Head of caudate nucleus (tissue), 42 donors: ENCODE data around the gene CCDC146.
"Not testable (repeated sequence)": the region's sequence is repeated elsewhere in the genome, so short reads cannot be mapped to it uniquely, and the experiment has no call there.

ENCODE experiments used
- DNase-seq, 42 donors: peaks; one replicate each; pipeline versions ENCODE4 v3.0.0 to v3.0.0-alpha.2; 2020 to 2021; ENCODE audit warnings: mixed read lengths in 7 of 42
- intact Hi-C: fragments of 100-400 bp; cut with DNase I; formaldehyde crosslinking; loops from one replicate; pipeline ENCODE4 v1.15.0; 2022

CCDC146 gene

GRCh38 chr7:77228795-77229194, 106.4 kb downstream of the CCDC146 start:
- intact Hi-C loops = not testable (repeated sequence)

GRCh38 chr7:77232467-77232866, 110.1 kb downstream of the CCDC146 start:
- intact Hi-C loops = no loop called here
- no peak for DNase-seq

More at GRCh38 chr7:77228795-77229194, 106.4 kb downstream of the CCDC146 start:
- DNase-seq = not testable (repeated sequence)

GRCh38 chr7:77235276-77235675, 112.9 kb downstream of the CCDC146 start:
- intact Hi-C loops = no loop called here
- no peak for DNase-seq

GRCh38 chr7:77238703-77239136, 116.3 kb downstream of the CCDC146 start:
- intact Hi-C loops = no loop called here
- peak in 8 of 42 donors; percentile 2 to 52 (median 30) for DNase-seq

GRCh38 chr7:77239471-77239870, 117.1 kb downstream of the CCDC146 start:
- intact Hi-C loops = no loop called here

GRCh38 chr7:77242068-77242467, 119.7 kb downstream of the CCDC146 start:
- intact Hi-C loops = no loop called here
- DNase-seq = peak in 7 of 42 donors; percentile 9 to 56 (median 22)

More at GRCh38 chr7:77239471-77239870, 117.1 kb downstream of the CCDC146 start:
- no peak for DNase-seq

GRCh38 chr7:77242554-77242953, 120.1 kb downstream of the CCDC146 start:
- no peak for DNase-seq
- intact Hi-C loops = no loop called here

GRCh38 chr7:77244222-77244934, 122.0 kb downstream of the CCDC146 start:
- no peak for DNase-seq
- intact Hi-C loops = no loop called here

- intact Hi-C loops = no loop called here
- DNase-seq = peak in 1 of 42 donors; percentile 2
Measured at GRCh38 chr7:77245015-77245755, 122.8 kb downstream of the CCDC146 start.

GRCh38 chr7:77246026-77246640, 123.7 kb downstream of the CCDC146 start:
- peak in 1 of 42 donors; percentile 3 for DNase-seq
- intact Hi-C loops = no loop called here

GRCh38 chr7:77247206-77247850, 124.9 kb downstream of the CCDC146 start:
- intact Hi-C loops = no loop called here
- DNase-seq = peak; percentile 32 to 93 (median 77)

- intact Hi-C loops = no loop called here
Measured at GRCh38 chr7:77248154-77248553, 125.7 kb downstream of the CCDC146 start.

GRCh38 chr7:77252506-77252905, 130.1 kb downstream of the CCDC146 start:
- no peak for DNase-seq
- intact Hi-C loops = no loop called here

More at GRCh38 chr7:77248154-77248553, 125.7 kb downstream of the CCDC146 start:
- DNase-seq = no peak

GRCh38 chr7:77253151-77253550, 130.7 kb downstream of the CCDC146 start:
- intact Hi-C loops = no loop called here
- no peak for DNase-seq

- intact Hi-C loops = no loop called here
- no peak for DNase-seq
Measured at GRCh38 chr7:77254429-77254828, 132.0 kb downstream of the CCDC146 start.

GRCh38 chr7:77254915-77255314, 132.5 kb downstream of the CCDC146 start:
- intact Hi-C loops = no loop called here
- no peak for DNase-seq

- intact Hi-C loops = no loop called here
Measured at GRCh38 chr7:77258014-77258413, 135.6 kb downstream of the CCDC146 start.

GRCh38 chr7:77258593-77258992, 136.2 kb downstream of the CCDC146 start:
- intact Hi-C loops = no loop called here
- DNase-seq = no peak

More at GRCh38 chr7:77258014-77258413, 135.6 kb downstream of the CCDC146 start:
- no peak for DNase-seq

GRCh38 chr7:77262316-77262715, 139.9 kb downstream of the CCDC146 start:
- DNase-seq = no peak
- intact Hi-C loops = no loop called here
